WERI-Rb-1 (cell line): ENCODE measurements around the gene FSD1.

Source experiments
- DNase-seq: peaks from one replicate; pipeline ENCODE4 v3.0.0-alpha.2; 2020
- H3K27ac ChIP-seq: fragments of 250-450 bp; sonication (Bioruptor Pico); 2 replicates; pipeline ENCODE4 v1.5.1; 2020; ENCODE audit warnings: mild to moderate bottlenecking, moderate library complexity
- H3K27me3 ChIP-seq: fragments of 250-450 bp; sonication (Bioruptor Pico); 2 replicates; pipeline ENCODE4 v1.5.1; 2021; ENCODE audit warnings: mild to moderate bottlenecking, low read depth, moderate library complexity; ENCODE audit not compliant: insufficient read depth, severe bottlenecking
- H3K36me3 ChIP-seq: fragments of 250-450 bp; sonication (Bioruptor Pico); 2 replicates; pipeline ENCODE4 v1.5.1; 2020; ENCODE audit warnings: mild to moderate bottlenecking, moderate library complexity
- H3K4me3 ChIP-seq: 2 replicates; pipeline ENCODE4 v1.5.1; 2011; ENCODE audit warnings: low read depth, mild to moderate bottlenecking, control low read depth, low read length
- H3K9me3 ChIP-seq: fragments of 250-450 bp; sonication (Bioruptor Pico); 2 replicates; pipeline ENCODE4 v1.5.1; 2021; ENCODE audit warnings: mild to moderate bottlenecking, moderate library complexity; ENCODE audit not compliant: severe bottlenecking
- TF ChIP-seq, protein P1 (sequence below): IDR thresholded peaks from 2 replicates; pipeline ENCODE4 v1.5.1; 2011; ENCODE audit warnings: low read depth, mild to moderate bottlenecking, control low read depth, inconsistent platforms, low read length

The FSD1 gene

DNA sequence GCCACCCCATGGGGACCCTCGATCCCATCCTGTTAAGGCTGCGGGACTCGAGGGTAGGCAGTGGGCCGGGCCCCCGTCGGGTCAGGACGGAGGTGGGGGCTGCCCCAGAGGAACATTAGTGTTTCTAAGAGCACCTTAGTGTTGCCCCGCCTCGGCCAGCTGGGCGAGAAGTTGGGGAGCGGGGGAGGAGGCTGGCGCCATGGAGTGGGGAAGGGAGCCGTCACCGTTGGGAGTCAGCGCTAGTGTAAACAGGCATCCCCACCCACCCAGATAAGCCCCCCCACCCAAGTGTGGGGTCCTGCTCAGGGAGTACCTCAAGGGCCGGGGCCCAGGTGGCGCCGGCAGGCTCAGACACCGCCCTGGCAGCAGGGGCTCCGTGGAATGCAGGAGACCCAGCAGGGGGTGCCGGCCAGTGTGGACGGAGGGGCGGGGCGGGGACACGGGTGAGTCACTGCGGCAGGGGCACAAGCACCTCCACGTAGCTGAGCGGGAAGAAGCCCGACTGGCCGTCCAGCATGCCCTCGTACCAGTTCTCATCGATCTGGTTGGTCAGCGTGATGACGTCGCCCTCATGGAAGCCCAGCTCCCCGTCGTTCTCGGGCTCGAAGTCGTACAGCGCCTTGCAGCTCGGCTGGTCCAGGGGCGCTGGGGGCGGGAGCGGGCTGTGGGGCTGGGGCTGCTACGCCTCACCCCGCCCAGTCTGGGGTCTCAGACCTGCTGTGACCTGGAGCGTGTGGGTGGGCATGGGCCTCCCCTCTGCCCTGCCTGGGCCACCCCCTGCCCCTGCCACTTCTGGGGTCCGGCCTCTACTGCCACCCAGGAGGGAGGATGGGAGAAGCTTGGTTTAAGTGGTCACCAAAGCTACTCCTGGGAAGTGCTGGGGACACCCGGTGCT is 57.0 kb downstream of the FSD1 start:
- H3K9me3 ChIP-seq, result no peaks in the 10 kb centered on the region
- H3K27ac ChIP-seq, result peak overlapping the region; percentile 61
- peaks cover 86% of the 10 kb centered on the region for H3K36me3 ChIP-seq
- no peak for DNase-seq
- H3K4me3 ChIP-seq, result no peak overlapping the region
- TF ChIP-seq, protein P1, sequence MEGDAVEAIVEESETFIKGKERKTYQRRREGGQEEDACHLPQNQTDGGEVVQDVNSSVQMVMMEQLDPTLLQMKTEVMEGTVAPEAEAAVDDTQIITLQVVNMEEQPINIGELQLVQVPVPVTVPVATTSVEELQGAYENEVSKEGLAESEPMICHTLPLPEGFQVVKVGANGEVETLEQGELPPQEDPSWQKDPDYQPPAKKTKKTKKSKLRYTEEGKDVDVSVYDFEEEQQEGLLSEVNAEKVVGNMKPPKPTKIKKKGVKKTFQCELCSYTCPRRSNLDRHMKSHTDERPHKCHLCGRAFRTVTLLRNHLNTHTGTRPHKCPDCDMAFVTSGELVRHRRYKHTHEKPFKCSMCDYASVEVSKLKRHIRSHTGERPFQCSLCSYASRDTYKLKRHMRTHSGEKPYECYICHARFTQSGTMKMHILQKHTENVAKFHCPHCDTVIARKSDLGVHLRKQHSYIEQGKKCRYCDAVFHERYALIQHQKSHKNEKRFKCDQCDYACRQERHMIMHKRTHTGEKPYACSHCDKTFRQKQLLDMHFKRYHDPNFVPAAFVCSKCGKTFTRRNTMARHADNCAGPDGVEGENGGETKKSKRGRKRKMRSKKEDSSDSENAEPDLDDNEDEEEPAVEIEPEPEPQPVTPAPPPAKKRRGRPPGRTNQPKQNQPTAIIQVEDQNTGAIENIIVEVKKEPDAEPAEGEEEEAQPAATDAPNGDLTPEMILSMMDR, result no peak
- H3K27me3 ChIP-seq, result no peaks in the 10 kb centered on the region

DNA sequence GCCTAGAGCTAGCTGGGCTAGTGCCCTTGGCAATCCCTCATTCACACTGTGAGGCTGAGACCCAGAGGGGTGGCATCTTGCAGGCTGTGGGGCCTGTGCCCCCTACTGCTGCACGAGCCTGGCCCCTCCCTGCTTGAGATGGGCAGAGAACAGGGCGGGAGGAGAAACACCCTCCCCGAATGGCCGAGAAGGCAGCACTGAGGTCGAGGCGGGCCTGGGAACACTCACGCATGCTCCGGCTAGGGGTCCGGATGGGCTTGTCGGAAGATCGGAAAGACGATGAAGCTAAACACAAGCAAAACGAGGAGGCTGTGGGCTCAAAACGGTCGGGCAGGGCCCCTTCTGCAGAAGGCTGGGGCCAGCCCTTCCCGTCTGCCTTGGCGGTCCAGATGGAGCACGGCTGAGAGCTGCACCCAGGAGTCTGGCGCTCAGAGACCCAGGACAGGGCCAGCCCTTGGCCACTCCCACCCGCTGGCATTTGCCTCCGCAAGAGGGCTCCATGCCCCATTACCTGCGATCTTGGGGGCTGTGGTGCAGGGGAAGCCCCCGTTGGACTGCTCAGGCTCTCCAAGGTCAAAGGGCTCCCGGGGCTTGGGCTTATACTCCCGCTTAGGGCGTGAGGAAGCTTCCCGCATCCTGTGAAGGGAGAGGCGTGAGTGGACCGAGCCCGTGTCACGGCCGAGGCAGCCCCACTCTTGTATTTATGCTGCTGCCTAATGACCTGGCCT is 57.9 kb downstream of the FSD1 start:
- DNase-seq, result no peak
- Histone ChIP-seq H3K27me3 (no peaks in the 10 kb centered on the region), H3K27ac (no peak overlapping the region), H3K9me3 (no peaks in the 10 kb centered on the region), H3K4me3 (no peak overlapping the region), H3K36me3 (peaks cover 86% of the 10 kb centered on the region)
- TF ChIP-seq, protein P1, result no peak

DNA sequence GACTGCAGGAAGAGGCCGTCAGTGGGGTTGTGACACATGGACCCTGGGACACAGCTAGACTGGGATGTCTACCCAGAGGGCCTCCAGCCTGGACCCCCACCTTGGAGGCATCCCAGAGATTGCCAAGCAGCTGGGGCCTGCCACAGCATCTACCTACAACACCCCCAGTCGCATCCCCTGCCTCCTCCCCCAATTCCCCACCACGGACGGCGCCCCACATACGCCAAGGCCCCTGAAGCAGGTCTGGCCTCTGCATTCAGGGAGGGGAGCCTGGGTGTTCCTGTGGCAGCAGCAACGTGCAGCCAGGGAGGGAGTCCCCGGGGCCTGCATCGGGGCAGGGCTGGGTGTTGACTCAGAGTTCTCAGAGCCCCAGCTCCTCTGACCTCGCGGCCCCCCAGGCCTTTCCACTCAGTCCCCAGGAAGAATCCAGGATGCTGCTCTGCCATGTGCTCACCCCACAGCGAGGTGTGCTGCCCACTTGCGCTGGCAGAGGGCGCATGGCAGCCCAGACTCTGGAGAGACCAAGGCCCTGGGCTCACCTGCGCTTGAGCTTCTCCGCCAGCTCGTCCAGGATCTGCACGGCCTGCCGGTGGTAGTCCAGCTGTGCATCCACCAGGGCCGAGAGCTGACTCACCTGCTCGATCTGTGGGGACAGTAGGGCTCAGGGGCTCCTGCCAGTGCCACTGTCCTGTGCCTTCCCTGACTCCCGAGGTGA is 58.6 kb downstream of the FSD1 start:
- Histone ChIP-seq H3K4me3 (no peak overlapping the region), H3K27ac (no peak overlapping the region), H3K27me3 (no peaks in the 10 kb centered on the region), H3K9me3 (no peaks in the 10 kb centered on the region), H3K36me3 (peaks cover 88% of the 10 kb centered on the region)
- TF ChIP-seq, protein P1, result peak; percentile 44
- no peak for DNase-seq

DNA sequence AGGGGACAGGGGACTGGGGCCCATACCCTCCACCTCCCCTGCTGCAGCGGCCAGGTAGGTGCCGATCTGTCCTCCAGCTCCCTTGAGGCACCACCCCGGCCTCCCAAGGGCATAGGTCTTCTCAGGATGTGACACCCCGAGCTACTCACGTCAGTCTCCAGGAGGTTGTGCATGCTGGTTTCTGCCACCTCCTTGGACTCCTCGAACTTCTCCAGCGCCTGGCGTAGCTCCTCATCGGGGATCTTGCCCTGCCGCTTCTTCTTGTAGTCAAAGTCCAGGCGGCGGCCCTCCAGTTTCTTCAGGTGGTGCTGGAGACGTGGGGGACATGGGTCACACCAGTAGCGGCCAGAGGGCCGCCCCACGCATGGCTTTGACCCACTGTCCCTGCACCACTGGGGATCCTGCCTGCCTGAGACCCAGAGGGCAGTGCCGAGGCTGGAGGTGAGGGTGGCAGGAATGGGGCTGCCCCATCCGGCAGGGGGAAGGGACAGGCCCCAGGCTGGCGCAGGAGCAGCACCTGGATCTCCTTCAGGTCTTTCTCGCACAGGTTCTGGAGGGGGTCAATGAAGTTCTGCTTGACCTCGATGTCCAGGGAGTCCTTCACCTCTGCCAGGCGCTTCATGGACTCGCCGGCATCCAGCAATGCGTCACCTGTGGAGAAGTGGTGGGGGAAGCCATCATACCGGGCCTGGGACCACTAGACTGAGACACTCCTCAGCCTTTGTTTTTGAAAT is 59.3 kb downstream of the FSD1 start:
- no peak overlapping the region for H3K27ac ChIP-seq

DNA sequence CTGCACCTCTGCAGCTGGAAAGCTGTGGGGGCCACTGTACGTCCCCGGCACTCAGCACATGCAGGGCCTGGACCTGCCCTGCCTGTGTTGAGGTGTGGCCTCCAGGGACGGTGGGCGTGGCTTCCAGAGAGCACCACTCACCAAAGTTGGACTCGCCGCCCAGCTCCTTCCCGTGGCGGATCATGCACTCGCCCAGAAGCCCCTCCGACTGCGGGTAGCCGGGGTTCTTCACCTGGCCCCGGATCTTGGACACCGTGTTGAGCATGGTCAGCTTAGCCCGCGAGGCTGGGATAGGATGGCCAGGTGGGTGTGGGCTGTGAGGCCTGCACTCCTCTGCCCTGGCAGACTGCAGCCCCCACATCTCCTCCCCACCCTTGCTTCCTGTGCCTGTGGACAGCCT is 60.9 kb downstream of the FSD1 start:
- Histone ChIP-seq H3K27me3 (no peaks in the 10 kb centered on the region), H3K4me3 (no peak overlapping the region), H3K36me3 (peaks cover 68% of the 10 kb centered on the region), H3K9me3 (no peaks in the 10 kb centered on the region), H3K27ac (no peak overlapping the region)
- TF ChIP-seq, protein P1, result no peak
- no peak for DNase-seq

More for the DNA sequence above, 59.3 kb downstream of the FSD1 start:
- no peaks in the 10 kb centered on the region for H3K9me3 ChIP-seq
- H3K27me3 ChIP-seq, result no peaks in the 10 kb centered on the region
- H3K36me3 ChIP-seq, result peaks cover 84% of the 10 kb centered on the region
- H3K4me3 ChIP-seq, result no peak overlapping the region
- TF ChIP-seq, protein P1, result no peak
- no peak for DNase-seq
